HG03565 (cell line): Measurements from ENCODE around the gene CRIP1.

Source experiments
- ATAC-seq: cut with Tn5 transposase; IDR thresholded peaks from one replicate; pipeline ENCODE4 v1.9.1; 2021; ENCODE audit warnings: mild to moderate bottlenecking, moderate library complexity; ENCODE audit not compliant: unreplicated experiment

Gene CRIP1

DNA sequence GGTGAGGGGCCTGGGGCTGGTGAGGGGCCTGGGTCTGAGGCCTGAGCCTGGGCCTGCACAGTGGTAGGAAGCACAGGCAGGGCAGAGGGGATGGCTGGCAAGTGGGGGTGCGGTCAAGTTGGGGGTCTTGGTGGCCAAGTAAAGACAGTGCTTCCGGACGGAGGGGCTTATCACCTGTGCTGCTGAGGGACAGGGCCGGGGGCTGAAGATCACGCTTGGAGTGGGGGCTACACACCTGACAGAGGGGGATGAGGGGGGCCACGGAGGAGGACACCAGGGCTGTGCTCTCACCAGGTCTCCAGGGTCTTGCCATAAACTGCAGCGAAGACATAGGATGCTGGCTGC lies 16.6 kb downstream of the CRIP1 start:
- no peak for ATAC-seq

- no peak for ATAC-seq
These were observed 17.4 kb downstream of the CRIP1 start for GRCh38 chr14:105503935-105504692.

- ATAC-seq: no peak
These were observed 18.4 kb downstream of the CRIP1 start for GRCh38 chr14:105505101-105505500.

GRCh38 chr14:105507247-105507646 lies 20.6 kb downstream of the CRIP1 start:
- no peak for ATAC-seq

GRCh38 chr14:105508069-105508468 lies 21.4 kb downstream of the CRIP1 start:
- ATAC-seq: no peak

DNA sequence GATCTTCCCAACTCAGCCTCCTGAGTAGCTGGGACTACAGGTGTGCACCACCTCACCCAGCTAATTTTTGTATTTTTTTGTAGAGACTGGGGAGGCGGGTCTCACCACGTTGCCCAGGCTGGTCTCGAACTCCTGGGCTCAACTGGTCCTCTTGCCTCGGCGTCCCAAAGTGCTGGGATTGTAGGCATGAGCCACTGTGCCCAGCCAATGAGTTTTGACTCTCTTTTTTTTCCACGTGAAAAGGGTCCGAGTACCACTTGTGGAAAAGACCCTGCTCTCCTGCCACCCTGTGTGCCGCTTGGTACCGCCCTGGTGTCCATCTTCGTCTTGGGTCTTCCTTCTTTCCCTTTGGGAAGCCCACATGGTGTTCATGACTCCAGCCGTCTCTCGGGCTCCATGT lies 21.9 kb downstream of the CRIP1 start:
- no peak for ATAC-seq

DNA sequence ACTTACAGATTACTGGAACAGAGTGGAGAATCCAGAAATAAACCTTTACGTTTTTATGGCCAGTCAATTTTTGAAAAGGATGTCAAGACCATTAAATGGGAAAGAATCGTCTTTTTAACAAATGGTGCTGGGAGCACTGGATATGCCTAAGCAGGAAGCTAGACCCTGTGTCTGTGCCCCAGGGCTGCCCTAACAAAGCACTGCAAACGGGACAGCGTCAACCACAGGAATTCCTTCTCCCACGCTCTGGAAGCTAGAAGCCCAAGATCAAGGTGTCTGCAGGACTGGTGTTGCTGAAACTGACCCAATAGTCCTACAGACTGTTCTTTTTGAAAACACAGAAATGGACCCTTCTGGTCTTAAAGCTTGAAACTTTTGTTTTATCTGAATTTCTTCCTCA lies 30.4 kb downstream of the CRIP1 start:
- ATAC-seq: no peak

DNA sequence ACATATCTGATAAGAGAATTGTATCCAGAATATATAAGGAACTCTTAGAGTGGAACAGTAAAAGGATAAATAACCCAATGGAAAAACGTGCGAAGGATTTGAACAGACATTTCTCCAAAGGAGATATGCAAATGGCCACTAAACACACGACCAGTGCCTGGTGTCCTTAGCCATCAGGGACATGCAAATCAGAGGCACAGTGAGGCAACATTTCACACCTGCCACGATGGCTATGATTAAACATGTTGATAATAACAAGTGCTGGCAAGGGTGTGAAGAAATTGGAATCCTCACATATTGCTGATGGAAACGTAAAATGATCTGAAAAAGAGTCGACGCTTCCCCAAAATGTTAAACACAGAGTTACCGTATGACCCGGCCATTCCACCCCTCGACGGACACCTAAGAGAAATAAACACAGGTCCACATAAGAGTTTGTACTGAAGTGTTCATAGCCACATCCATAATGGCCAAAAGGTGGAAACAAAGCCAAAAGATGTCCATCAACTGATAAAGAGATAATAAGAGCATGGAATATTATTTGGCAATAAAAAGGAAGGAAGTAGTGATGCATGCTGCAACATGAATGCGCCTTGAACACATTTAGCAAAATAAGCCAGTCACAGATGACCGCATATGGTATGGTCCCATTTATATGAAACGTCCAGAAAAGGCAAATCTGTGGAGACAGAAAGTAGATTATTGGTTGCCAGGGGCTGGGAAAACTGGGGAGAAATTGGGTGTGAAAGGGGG lies 33.4 kb downstream of the CRIP1 start:
- no peak for ATAC-seq

- no peak for ATAC-seq
These were observed 38.6 kb downstream of the CRIP1 start for GRCh38 chr14:105525326-105525725.

- no peak for ATAC-seq
These were observed 39.4 kb downstream of the CRIP1 start, which contains the start of gene TMEM121 for GRCh38 chr14:105525861-105526775. Gene TMEM121, plus strand, starts transcription at chr14:105526583. Its CDS starts 2,252 bp downstream, at chr14:105528835.

DNA sequence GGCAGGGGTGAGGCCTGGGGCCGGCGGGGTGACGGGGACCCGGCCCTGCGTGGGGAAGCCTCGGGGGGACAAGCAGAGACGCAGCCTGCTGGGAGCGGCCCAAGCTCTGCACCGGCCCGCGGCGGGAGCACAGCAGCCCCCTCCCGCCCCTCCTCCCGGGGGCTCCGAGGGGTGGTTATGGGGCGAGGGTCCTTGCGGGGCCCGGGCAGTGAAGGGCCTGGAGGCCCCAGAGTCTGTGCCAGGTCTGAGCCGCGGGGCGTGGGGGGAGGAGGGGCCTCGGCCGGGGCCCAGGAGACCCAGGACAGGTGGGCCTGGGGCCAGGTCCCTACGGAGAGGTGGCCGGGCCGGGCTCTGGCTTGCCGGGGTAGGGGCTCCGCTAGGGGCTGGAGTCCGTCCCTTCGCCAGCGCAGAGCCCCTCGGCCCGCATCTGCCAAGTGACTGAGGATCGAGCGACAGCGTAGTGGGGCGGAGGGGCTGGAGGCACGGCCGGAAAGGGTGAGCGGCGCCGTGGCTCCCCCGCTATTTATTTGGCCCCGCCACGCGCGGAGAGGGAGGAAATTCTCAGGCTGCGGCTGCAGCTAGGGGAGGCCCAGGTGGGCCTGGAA lies 40.2 kb downstream of the CRIP1 start:
- ATAC-seq: no peak

DNA sequence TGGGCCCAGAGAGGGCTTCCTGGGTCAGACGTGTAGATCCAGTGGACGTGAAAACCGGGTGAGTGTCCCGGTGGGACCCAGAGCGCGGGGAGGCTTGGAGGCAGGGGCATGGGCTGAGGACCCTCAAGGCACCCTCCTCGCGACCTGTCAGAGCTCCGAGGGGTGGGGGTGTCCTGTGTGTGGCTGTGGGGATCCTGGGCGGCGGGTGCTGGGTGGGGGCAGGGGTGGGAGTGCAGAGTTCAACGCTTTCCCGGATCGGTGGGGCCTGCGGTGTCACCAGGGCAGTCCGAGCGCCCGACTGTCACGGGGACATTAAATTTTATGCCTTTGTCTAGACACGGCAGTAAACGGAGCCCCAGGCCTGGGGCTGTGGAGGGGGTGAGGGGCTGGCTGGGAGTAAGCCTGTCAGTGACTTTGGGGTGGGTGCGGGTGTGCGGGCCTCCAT lies 40.7 kb downstream of the CRIP1 start:
- no peak for ATAC-seq

DNA sequence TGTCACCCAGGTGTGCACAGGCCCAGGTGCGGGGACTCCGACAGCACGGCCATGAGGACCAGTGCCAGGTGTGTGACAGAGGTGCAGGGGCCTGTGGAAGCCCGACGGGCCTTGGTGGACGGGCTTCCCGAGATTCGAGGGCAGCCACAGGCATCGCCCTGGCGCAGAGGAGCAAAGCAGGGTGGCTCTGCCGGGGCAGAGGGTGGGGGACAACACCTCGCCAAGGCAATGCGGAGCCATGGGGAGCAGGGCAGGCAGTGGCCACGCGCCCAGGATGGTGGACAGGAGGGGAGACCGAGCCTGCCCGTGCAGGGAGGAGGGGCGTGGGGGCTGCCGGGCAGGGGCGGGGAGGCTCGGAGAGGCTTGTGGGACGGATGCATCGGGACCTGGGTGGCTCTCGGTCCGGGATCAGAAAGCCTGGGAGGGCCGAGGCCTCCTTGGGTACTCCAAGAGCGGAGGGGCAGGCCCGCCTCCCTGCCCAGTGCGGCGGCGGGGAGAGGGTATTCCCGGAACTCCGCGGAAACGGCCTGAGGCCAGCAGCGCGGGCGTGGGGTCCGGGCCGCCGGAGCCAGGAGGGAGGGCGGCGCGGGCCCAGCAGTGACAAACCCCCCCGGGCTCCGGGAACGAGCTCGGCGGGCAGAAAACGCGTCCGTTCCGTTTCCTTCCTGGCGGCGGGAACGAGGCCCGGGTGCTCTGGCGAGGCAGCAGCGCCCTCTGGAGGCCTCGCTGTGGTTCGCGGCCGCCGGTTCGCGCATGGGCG lies 41.3 kb downstream of the CRIP1 start:
- ATAC-seq: no peak

DNA sequence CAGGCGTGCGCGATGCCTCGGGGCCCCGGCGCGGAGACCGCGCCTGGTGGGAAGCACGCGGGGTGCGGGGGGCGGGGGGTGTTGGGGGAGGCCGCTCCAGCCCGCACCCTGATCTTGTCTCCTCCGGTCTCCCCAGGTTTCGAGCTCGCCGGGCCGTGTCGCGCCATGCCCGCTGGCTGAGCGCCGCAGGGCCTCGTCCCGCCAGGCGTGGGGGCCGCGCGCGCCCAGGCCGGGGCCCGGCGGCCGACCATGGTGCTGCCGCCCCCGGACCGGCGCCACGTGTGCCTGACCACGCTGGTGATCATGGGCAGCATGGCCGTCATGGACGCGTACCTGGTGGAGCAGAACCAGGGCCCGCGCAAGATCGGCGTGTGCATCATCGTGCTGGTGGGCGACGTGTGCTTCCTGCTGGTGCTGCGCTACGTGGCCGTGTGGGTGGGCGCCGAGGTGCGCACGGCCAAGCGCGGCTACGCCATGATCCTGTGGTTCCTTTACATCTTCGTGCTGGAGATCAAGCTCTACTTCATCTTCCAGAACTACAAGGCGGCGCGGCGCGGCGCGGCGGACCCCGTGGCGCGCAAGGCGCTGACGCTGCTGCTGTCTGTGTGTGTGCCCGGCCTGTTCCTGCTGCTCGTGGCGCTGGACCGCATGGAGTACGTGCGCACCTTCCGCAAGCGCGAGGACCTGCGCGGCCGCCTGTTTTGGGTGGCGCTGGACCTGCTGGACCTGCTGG lies 42.1 kb downstream of the CRIP1 start:
- no peak for ATAC-seq

DNA sequence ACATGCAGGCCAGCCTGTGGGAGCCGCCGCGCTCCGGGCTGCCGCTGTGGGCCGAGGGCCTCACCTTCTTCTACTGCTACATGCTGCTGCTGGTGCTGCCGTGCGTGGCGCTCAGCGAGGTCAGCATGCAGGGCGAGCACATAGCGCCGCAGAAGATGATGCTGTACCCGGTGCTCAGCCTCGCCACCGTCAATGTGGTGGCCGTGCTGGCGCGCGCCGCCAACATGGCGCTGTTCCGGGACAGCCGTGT lies 42.6 kb downstream of the CRIP1 start:
- ATAC-seq: no peak

- ATAC-seq: no peak
These were observed 43.0 kb downstream of the CRIP1 start for GRCh38 chr14:105529569-105530284.

GRCh38 chr14:105530285-105531087 lies 43.8 kb downstream of the CRIP1 start:
- ATAC-seq: no peak
